HG03565 (cell line): Measurements from ENCODE around the gene NFKBIB.

ENCODE experiments used
- ATAC-seq: cut with Tn5 transposase; IDR thresholded peaks from one replicate; pipeline ENCODE4 v1.9.1; 2021; ENCODE audit warnings: mild to moderate bottlenecking, moderate library complexity; ENCODE audit not compliant: unreplicated experiment

NFKBIB gene

DNA sequence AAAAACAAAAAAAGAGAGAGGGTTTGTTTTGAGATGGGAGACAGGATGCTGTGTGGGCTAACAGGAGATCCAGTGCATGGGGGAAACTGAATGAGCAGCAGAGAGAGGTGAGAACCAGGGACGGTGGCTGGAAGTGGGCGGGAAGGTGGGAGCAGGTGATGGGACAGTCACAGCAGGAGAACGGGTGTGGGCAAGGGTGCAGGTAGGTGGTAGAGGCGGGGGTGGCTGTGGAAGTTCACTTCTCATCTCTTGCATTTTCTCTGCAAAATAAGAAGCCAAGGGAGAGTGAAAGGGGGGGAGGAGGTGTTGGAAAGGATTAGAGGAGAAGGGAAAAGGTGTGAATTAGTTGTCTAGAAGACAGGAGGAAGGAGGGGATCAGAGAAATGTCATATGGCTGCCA is 53.9 kb downstream of the NFKBIB start:
- ATAC-seq: no peak

DNA sequence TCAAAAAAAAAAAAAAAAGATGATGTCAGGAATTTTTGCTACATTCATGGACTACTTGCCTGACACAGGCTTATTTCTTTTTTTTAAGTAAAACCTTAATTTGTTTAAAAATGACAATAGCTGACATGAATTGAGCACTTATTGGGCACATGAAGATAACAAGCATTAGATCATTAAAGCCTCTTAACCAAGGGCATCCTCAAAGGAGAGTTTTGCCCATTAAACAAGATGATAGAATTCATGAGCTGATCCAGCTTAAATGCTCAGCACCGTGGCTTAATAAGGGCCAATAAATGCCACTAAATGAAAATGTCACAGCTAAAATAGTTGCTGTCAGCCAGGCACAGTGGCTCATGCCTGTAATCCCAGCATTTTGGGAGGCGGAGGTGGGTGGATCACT is 56.5 kb downstream of the NFKBIB start:
- ATAC-seq: no peak

DNA sequence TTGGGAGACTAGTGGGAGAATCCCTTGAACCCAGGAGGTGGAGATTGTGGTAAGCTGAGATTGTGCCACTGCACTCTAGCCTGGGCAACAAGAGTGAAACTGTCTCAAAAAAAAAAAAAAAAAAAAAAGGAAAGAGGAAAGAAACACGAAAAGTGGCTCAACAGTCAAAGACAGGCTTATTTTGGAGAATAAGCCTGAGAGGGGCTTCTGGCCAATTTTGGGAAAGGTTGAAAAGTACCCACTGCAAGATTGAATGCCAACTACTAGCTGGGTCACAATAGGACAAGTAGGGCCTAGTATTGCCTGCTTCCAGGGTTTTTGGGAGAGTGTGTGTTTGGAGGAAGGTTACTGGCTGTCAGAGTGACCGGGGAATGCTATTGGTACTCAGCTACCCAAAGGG is 58.5 kb downstream of the NFKBIB start:
- no peak for ATAC-seq
